HFFc6 (cell line): ENCODE results near the gene KBTBD12. TPM values are rescaled to one million over a fixed set of nuclear protein-coding genes. Genes with fewer than 3 reads are reported as not detected.

Experiments
- DNase-seq: peaks from one replicate; pipeline ENCODE4 v3.0.0-alpha.2; 2018
- H3K27ac Mint-ChIP-seq: 2 replicates; pipeline ENCODE4 v1.8.0; 2020; ENCODE audit warnings: mild to moderate bottlenecking, mixed read lengths
- H3K27me3 Mint-ChIP-seq: 2 replicates; pipeline ENCODE4 v1.8.0; 2021; ENCODE audit warnings: mild to moderate bottlenecking, moderate library complexity, mixed read lengths; ENCODE audit not compliant: insufficient read depth
- H3K36me3 Mint-ChIP-seq: 2 replicates; pipeline ENCODE4 v1.8.0; 2021; ENCODE audit warnings: low read depth, mixed read lengths
- H3K4me1 Mint-ChIP-seq: 2 replicates; pipeline ENCODE4 v1.8.0; 2020; ENCODE audit warnings: low read depth, mixed read lengths
- H3K4me3 Mint-ChIP-seq: 2 replicates; pipeline ENCODE4 v1.8.0; 2020; ENCODE audit warnings: mild to moderate bottlenecking, moderate library complexity, mixed read lengths
- H3K9me3 Mint-ChIP-seq: 2 replicates; pipeline ENCODE4 v1.8.0; 2020; ENCODE audit warnings: mild to moderate bottlenecking, mixed read lengths
- CTCF ChIP-seq: fragments of 200-600 bp; sonication (generic); IDR thresholded peaks from 2 replicates; pipeline ENCODE4 v1.5.0; 2021; ENCODE audit warnings: antibody characterized with exemption, mild to moderate bottlenecking
- total RNA-seq, 6 experiments: library from RNA; stranded (reverse); fragmentation: NEBNext Ultra II Directional; extraction: Animal tissue kit (Norgen Biotek cat#: 25700); gene quantifications; 2 replicates in 1 of 6; 3 replicates in 5 of 6; pipeline ENCODE4 v1.2.3, GENCODE V29; 2021

The KBTBD12 gene
- total RNA-seq, 6 experiments from 2014 or later = not detected

- peak; percentile 59 for DNase-seq
- H3K36me3 Mint-ChIP-seq = peaks cover 5% of the 10 kb centered on the region; the same call in 1 of the 2 replicates
- H3K4me1 Mint-ChIP-seq = peaks cover 26% of the 10 kb centered on the region
- peaks cover 22% of the 10 kb centered on the region for H3K27me3 Mint-ChIP-seq
- H3K9me3 Mint-ChIP-seq = peaks cover 8% of the 10 kb centered on the region
- H3K27ac Mint-ChIP-seq = peak overlapping the region; percentile 8
- H3K4me3 Mint-ChIP-seq = no peak overlapping the region
- no peak for TF ChIP-seq CTCF
Measured at GRCh38 chr3:127978636-127979035, 63.6 kb downstream of the KBTBD12 start.

GRCh38 chr3:127979473-127979872 is 64.4 kb downstream of the KBTBD12 start:
- Mint-ChIP-seq H3K36me3 (peaks cover 5% of the 10 kb centered on the region; the same call in 1 of the 2 replicates), H3K27ac (peak overlapping the region; percentile 17; the same call in 1 of the 2 replicates), H3K27me3 (peaks cover 17% of the 10 kb centered on the region), H3K4me1 (peaks cover 29% of the 10 kb centered on the region), H3K4me3 (no peak overlapping the region), H3K9me3 (peaks cover 8% of the 10 kb centered on the region)
- TF ChIP-seq CTCF = no peak
- no peak for DNase-seq

GRCh38 chr3:127981097-127981496 is 66.1 kb downstream of the KBTBD12 start:
- Mint-ChIP-seq H3K4me3 (no peak overlapping the region), H3K27ac (no peak overlapping the region), H3K27me3 (peaks cover 13% of the 10 kb centered on the region), H3K9me3 (peaks cover 8% of the 10 kb centered on the region), H3K4me1 (peaks cover 45% of the 10 kb centered on the region), H3K36me3 (peaks cover 5% of the 10 kb centered on the region; the same call in 1 of the 2 replicates)
- TF ChIP-seq CTCF = no peak
- no peak for DNase-seq

GRCh38 chr3:127982155-127982554 is 67.1 kb downstream of the KBTBD12 start:
- Mint-ChIP-seq H3K4me3 (no peak overlapping the region), H3K27me3 (peaks cover 7% of the 10 kb centered on the region), H3K36me3 (peaks cover 5% of the 10 kb centered on the region; the same call in 1 of the 2 replicates), H3K9me3 (peaks cover 8% of the 10 kb centered on the region), H3K27ac (no peak overlapping the region), H3K4me1 (peaks cover 45% of the 10 kb centered on the region)
- no peak for TF ChIP-seq CTCF
- DNase-seq = no peak

GRCh38 chr3:127984241-127984975 is 69.4 kb downstream of the KBTBD12 start:
- H3K4me1 Mint-ChIP-seq = peaks cover 37% of the 10 kb centered on the region
- H3K4me3 Mint-ChIP-seq = peak overlapping the region; percentile 51
- TF ChIP-seq CTCF = no peak
- H3K36me3 Mint-ChIP-seq = peaks cover 5% of the 10 kb centered on the region; the same call in 1 of the 2 replicates
- H3K27ac Mint-ChIP-seq = peak overlapping the region; percentile 54
- peak; percentile 93 for DNase-seq
- peaks cover 8% of the 10 kb centered on the region for H3K9me3 Mint-ChIP-seq
- peaks cover 4% of the 10 kb centered on the region for H3K27me3 Mint-ChIP-seq
